HG03196 (cell line): ENCODE results near the gene TBC1D28.
"Not testable (repeated sequence)": the region's sequence is repeated elsewhere in the genome, so short reads cannot be mapped to it uniquely, and the experiment has no call there.

Experiments used
- ATAC-seq: cut with Tn5 transposase; IDR thresholded peaks from one replicate; pipeline ENCODE4 v1.9.1; 2021; ENCODE audit not compliant: unreplicated experiment

The TBC1D28 gene

GRCh38 chr17:18617613-18618012 is 26.6 kb downstream of the TBC1D28 start:
- ATAC-seq = not testable (repeated sequence)

DNA sequence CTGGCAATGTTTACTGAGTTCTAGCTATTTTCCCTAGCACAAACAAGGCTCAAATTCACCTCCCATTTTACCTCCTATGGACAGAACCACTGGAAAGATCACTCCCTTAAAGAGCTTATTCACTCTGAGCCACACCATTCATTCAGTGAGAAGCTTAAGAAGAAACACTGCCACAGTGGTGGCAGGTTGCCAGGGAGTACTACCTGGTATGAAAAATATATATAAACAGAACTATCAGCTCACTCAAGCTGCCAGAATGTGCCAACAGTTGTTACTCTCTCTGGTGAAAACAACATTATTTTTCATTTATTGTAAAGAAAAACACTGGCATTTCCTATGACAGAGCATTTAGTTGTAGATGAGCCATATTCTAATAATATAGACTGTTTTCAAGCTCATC is 31.2 kb downstream of the TBC1D28 start:
- not testable (repeated sequence) for ATAC-seq

- not testable (repeated sequence) for ATAC-seq
Observed at GRCh38 chr17:18593138-18593537, 51.1 kb downstream of the TBC1D28 start.
